ENCODE data around the gene EMILIN3.

EMILIN3 gene

GRCh38 chr20:41366546-41367392 lies at the start of gene EMILIN3:
Gene EMILIN3 (minus strand): TSS chr20:41366818. CDS start chr20:41366634, 184 bp downstream.
- DNase-seq (ENCODE audit: low read depth), result no peak

GRCh38 chr20:41415191-41415590 lies 48.6 kb upstream of the EMILIN3 start:
- DNase-seq (ENCODE audit: low read depth), result no peak

GRCh38 chr20:41413169-41413568 lies 46.6 kb upstream of the EMILIN3 start:
- no peak for DNase-seq (ENCODE audit: low read depth)

- DNase-seq (ENCODE audit: low read depth), result no peak
These were observed 45.9 kb upstream of the EMILIN3 start for GRCh38 chr20:41412324-41413120.

GRCh38 chr20:41411391-41411847 lies 44.8 kb upstream of the EMILIN3 start:
- no peak for DNase-seq (ENCODE audit: low read depth)

- DNase-seq (ENCODE audit: low read depth), result no peak
These were observed 42.4 kb upstream of the EMILIN3 start for GRCh38 chr20:41408986-41409385.

- no peak for DNase-seq (ENCODE audit: low read depth)
These were observed 41.7 kb upstream of the EMILIN3 start for GRCh38 chr20:41408156-41408794.

GRCh38 chr20:41407607-41408006 lies 41.0 kb upstream of the EMILIN3 start:
- DNase-seq (ENCODE audit: low read depth), result no peak

GRCh38 chr20:41406896-41407444 lies 40.4 kb upstream of the EMILIN3 start:
- no peak for DNase-seq (ENCODE audit: low read depth)

- DNase-seq (ENCODE audit: low read depth), result no peak
These were observed 39.7 kb upstream of the EMILIN3 start for GRCh38 chr20:41406353-41406752.

GRCh38 chr20:41405436-41405835 lies 38.8 kb upstream of the EMILIN3 start:
- DNase-seq (ENCODE audit: low read depth), result no peak

- DNase-seq (ENCODE audit: low read depth), result no peak
These were observed 37.0 kb upstream of the EMILIN3 start for GRCh38 chr20:41403604-41404003.

- DNase-seq (ENCODE audit: low read depth), result no peak
These were observed 31.8 kb upstream of the EMILIN3 start for GRCh38 chr20:41398408-41398807.

GRCh38 chr20:41395667-41396664 lies 29.3 kb upstream of the EMILIN3 start:
- DNase-seq (ENCODE audit: low read depth), result no peak

GRCh38 chr20:41394931-41395666 lies 28.5 kb upstream of the EMILIN3 start:
- no peak for DNase-seq (ENCODE audit: low read depth)

GRCh38 chr20:41394081-41394480 lies 27.5 kb upstream of the EMILIN3 start:
- no peak for DNase-seq (ENCODE audit: low read depth)

GRCh38 chr20:41393705-41394066 lies 27.1 kb upstream of the EMILIN3 start:
- DNase-seq (ENCODE audit: low read depth), result no peak

GRCh38 chr20:41392871-41393704 lies 26.5 kb upstream of the EMILIN3 start:
- DNase-seq (ENCODE audit: low read depth), result no peak

- no peak for DNase-seq (ENCODE audit: low read depth)
These were observed 25.7 kb upstream of the EMILIN3 start for GRCh38 chr20:41392295-41392694.

Data from stimulated activated CD8-positive, alpha-beta memory T cell treated with anti-CD3 and anti-CD28 coated beads, Interleukin-15, amount 100 ng/mL, for 24 hours (primary cell).